Posterior cingulate gyrus (tissue), 11 donors: ENCODE results near the gene USB1.
A peak's percentile ranks its signal among the peaks of the same experiment; 100 is the strongest.

Experiments
- DNase-seq, 10 donors: peaks; one replicate each; pipeline versions ENCODE4 v3.0.0 to v3.0.0-alpha.2; 2020 to 2021; ENCODE audit warnings: mixed read lengths in 3 of 10
- intact Hi-C: fragments of 100-400 bp; cut with DNase I; formaldehyde crosslinking; loops from one replicate; pipeline ENCODE4 v1.15.1; 2023

USB1 gene

GRCh38 chr16:58027916-58028455 lies 26.8 kb downstream of the USB1 start:
- intact Hi-C loops = loop anchor here (2.0 to 10.0 kb wide), 2 partner anchors 101 to 457 kb away; partner anchors contain the start of gene CFAP20
- DNase-seq = peak in 2 of 10 donors; percentile 31 to 44

DNA sequence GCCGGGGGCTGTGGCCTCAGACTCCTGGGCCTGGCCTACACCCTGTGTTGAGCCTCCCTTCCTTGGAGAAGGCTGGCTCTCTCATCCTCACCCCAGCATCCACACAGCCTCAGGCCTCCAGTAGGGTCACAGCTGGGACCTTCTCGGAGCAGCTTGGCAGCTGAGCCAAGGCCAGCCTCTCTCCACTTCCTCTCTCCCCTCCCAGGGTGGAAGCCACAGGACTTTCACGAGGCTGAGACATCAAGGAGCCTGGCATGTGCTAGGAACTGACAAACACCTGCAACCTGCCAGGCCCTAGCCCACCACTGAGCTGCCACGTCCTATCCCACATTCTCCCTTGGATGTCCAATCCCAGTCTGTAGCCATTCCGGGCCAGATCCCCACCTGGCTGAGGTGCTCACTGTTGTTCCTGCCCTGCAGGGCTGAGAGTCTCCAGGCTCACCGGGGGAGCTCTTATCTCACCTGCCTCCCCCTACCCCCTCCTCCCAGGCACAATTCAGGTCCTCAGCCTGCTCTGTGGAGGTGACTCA lies 27.4 kb downstream of the USB1 start:
- intact Hi-C loops = loop anchor here (10.0 kb wide), 1 partner anchor 456 kb away; no protein-coding TSS in a partner anchor

DNA sequence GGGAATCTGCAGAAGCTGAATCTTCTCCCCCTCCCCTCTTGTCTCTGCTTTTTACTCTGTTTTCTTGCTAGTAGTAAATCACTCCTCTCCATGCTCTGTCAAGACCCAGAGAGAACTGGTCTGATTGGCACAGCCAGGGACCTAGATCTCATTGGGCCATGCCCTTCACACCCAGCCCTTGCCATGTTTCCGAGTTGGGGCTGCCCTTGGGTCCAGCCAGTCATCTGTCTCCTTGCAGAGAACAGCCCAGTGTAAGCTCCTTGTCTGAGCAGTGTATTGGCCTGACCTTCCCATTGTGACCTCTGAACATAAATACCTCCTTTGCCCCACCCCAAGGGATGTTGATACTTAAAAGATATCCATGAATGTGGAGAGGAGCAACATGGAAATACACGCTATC lies 28.2 kb downstream of the USB1 start:
- intact Hi-C loops = loop anchor here (10.0 kb wide), 1 partner anchor 455 kb away; no protein-coding TSS in a partner anchor
- peak in 2 of 10 donors; percentile 7 to 24 for DNase-seq

More for the DNA sequence above, 27.4 kb downstream of the USB1 start:
- peak in 2 of 10 donors; percentile 54 to 62 for DNase-seq

- peak in 2 of 10 donors; percentile 60 to 70 for DNase-seq
- intact Hi-C loops = no loop called here
Observed at GRCh38 chr16:58030136-58030840, 29.1 kb downstream of the USB1 start.

GRCh38 chr16:58031016-58031800 lies 30.0 kb downstream of the USB1 start:
- DNase-seq = peak in 2 of 10 donors; percentile 49 to 67
- intact Hi-C loops = no loop called here

- peak; percentile 40 to 92 (median 63) for DNase-seq
Observed at GRCh38 chr16:58032710-58033293, 31.6 kb downstream of the USB1 start.

GRCh38 chr16:58034128-58034685 lies 33.0 kb downstream of the USB1 start:
- no peak for DNase-seq
- intact Hi-C loops = no loop called here

More at GRCh38 chr16:58032710-58033293, 31.6 kb downstream of the USB1 start:
- intact Hi-C loops = no loop called here

- intact Hi-C loops = no loop called here
- no peak for DNase-seq
Observed at GRCh38 chr16:58034774-58035173, 33.6 kb downstream of the USB1 start.

DNA sequence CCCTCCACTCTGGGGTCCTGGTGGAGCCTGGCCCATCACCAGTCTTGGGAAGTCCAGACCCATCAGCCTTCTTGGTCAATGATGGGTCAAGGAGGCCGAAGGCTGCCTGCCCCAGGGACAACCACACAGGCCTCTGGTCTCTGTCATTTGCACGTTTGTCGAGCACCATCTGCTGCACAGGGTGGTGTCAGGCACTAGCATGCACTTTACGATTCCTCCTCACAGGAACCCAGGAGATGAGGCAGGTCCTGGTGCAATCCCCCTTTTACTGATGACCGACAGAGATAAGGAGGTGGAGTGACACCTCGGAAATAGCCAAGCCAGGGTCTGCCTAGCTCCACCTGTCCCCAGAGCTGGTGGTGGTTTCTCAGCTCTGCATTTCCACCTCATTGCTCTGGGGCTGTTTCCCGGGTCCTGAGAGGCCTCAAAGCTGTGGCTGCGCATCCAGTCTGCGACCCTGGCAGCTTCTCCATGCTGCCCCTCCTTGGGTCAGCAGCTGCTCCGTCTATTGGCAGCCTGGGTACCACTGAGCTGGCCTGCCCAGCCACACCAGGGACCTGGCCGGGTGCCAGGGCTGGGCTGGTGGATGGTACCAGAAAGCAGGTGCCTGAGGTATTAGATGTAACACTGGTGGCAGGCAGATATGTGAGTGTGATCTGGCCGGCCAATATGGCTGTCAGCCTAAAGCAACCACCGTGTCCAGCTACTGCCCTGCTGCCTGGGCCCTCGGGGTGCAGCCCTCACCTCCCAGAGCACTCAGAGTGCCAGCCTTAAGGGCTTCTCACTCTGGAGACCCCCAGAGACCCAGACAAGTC lies 34.4 kb downstream of the USB1 start:
- intact Hi-C loops = no loop called here
- DNase-seq = peak in 1 of 10 donors; percentile 77

- intact Hi-C loops = no loop called here
- peak in 1 of 10 donors; percentile 34 for DNase-seq
Observed at GRCh38 chr16:58036943-58037342, 35.7 kb downstream of the USB1 start.

- peak in 2 of 10 donors; percentile 77 to 80 for DNase-seq
- intact Hi-C loops = no loop called here
Observed at GRCh38 chr16:58037365-58038057, 36.3 kb downstream of the USB1 start.

DNA sequence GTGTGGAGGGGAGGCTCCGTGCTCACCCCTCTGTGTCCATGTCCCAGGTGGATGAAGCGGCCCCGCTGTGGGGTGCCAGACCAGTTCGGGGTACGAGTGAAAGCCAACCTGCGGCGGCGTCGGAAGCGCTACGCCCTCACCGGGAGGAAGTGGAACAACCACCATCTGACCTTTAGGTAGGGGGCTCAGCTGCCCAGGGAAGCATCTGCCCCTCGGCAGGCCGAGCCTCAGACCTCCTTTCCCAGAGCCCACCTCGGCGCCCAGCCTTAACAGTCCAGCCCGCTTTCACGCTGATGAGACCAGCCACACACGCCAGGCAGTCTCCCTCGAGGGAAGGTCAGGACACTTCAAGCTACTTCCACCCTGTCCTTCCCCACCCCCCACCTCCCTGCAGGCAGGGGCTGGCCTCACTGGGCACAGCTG lies 37.0 kb downstream of the USB1 start:
- peak in 2 of 10 donors; percentile 73 to 81 for DNase-seq
- intact Hi-C loops = no loop called here

DNA sequence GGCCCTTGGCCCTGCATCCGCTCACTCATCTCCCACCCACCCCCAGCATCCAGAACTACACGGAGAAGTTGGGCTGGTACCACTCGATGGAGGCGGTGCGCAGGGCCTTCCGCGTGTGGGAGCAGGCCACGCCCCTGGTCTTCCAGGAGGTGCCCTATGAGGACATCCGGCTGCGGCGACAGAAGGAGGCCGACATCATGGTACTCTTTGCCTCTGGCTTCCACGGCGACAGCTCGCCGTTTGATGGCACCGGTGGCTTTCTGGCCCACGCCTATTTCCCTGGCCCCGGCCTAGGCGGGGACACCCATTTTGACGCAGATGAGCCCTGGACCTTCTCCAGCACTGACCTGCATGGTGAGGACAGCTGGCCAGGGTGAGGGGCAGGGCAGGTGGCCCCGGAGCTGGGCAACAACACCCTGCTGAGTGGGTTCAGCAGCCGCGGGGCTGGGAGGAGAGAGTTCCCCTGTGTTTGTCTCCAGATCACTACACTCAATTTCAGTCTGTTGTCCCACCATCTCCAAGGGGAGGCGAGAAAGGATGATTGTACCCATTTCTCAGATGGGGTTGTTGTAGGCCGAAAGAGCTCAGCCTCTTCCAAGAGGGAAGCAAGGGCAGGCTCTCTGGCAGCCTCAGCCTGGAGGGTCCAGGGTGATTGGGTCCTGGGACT lies 38.8 kb downstream of the USB1 start:
- intact Hi-C loops = no loop called here
- peak in 1 of 10 donors; percentile 76 for DNase-seq

GRCh38 chr16:58040496-58040846 lies 39.3 kb downstream of the USB1 start:
- intact Hi-C loops = no loop called here
- DNase-seq = no peak

DNA sequence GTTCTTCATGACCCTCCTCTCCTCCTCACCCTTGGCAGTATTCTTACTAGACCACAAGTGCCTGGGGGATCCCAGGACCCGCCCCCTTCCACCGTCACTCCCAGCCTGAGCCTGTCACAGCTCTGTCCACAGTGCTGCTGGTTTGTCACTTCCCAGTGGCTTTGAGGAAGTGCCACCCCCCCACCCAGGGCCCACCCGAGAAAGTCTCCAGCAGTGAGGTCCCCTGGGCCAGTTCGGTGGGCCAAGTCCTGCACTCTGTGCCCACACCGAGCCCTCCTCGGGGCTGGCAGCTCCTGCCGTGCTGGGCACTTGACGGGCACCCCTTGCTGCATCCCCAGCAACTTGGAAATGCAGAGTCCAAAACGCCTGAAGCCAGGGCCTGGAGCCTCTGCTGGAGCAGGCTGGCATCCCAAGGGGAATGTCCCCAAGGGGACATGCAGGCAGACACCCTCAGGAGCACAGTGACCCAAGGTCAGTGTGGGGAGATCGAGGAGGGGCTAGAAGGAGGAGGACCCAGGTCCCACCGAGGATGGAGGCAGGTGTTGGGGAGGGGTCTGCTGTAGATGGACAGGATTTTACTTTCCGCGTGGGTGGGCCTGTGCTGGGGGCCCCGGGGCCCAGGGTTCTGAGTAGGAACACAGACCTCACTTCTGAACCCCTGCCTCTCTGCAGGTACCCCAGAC lies 39.9 kb downstream of the USB1 start:
- intact Hi-C loops = no loop called here
- DNase-seq = no peak

DNA sequence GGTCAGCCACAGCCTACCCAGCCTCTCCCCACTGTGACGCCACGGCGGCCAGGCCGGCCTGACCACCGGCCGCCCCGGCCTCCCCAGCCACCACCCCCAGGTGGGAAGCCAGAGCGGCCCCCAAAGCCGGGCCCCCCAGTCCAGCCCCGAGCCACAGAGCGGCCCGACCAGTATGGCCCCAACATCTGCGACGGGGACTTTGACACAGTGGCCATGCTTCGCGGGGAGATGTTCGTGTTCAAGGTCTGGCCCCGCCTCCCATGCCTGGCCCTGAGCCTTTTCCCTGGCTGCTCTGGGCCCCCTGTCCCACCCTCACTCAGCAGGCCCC lies 40.4 kb downstream of the USB1 start:
- DNase-seq = no peak
- intact Hi-C loops = no loop called here

DNA sequence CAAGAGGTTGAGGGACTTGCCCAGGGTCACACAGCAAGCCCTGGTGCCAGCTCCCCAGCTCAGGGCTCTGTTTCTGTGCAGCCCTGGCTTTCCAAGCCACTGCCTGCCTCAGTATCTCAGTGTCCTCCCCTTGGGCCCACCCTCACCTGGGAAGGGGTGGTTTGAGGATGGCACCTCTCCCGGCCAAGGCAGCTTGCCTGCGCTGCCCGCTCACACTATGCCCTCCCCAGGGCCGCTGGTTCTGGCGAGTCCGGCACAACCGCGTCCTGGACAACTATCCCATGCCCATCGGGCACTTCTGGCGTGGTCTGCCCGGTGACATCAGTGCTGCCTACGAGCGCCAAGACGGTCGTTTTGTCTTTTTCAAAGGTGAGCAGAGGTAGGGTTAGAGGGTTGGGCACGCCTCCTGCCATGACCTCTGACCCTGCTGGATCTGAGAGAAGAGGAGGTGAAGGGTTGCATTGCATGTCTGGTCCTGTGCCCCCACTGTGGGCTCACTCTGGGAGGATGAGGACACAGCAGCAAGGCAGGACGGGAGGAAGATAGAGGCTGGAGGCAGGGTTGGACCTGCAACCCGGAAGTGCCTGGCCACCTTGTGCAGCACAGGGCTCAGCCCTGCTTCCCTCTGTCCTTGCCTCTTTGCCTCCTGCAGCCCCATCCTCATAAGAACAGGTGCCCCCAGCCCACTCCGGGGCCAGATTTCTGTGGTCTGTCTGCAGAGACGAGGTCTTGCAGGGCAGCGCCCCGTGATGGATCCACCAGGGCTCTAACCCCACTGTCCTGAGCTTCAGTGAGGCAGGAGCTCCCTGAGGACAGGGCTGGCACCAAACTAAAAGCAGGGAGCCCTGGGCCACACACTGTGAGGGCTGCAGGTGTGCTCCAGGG lies 41.0 kb downstream of the USB1 start:
- intact Hi-C loops = no loop called here
- peak in 1 of 10 donors; percentile 77 for DNase-seq
